Measurements from ENCODE around the gene PLEKHA3. TPM values are rescaled to one million over a fixed set of nuclear protein-coding genes. Genes with fewer than 3 reads are reported as not detected.

Gene PLEKHA3
- total and polyA plus RNA-seq, 12 donors = 2.5 to 53.2 (median 39.7) TPM

DNA sequence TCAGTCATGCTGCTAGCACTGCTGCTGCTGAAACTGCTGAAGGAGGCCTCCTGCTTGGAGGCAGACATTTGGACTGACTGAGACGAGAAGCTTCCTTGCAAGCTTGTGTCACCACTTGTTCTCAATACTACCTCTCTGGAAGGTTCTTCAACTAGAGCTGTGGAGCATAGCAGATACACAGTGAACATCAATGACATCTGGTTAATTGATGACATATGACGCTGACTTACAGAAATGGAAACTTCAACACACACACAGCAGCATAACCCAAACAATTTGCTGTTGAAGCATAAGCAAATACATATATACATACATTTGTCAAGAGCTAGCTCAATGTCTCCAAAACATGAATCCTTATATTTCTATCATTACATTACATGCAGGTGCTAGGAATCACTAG is 47.3 kb downstream of the PLEKHA3 start:
- no peaks in the 10 kb centered on the region for H3K27me3 ChIP-seq
- no peak overlapping the region for H3K4me3 ChIP-seq
- DNase-seq = no peak
- H3K4me1 ChIP-seq = peaks cover 0 to 39% (median 5%) of the 10 kb centered on the region in 9 donors
- TF ChIP-seq, protein P1, sequence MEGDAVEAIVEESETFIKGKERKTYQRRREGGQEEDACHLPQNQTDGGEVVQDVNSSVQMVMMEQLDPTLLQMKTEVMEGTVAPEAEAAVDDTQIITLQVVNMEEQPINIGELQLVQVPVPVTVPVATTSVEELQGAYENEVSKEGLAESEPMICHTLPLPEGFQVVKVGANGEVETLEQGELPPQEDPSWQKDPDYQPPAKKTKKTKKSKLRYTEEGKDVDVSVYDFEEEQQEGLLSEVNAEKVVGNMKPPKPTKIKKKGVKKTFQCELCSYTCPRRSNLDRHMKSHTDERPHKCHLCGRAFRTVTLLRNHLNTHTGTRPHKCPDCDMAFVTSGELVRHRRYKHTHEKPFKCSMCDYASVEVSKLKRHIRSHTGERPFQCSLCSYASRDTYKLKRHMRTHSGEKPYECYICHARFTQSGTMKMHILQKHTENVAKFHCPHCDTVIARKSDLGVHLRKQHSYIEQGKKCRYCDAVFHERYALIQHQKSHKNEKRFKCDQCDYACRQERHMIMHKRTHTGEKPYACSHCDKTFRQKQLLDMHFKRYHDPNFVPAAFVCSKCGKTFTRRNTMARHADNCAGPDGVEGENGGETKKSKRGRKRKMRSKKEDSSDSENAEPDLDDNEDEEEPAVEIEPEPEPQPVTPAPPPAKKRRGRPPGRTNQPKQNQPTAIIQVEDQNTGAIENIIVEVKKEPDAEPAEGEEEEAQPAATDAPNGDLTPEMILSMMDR (IDR thresholded peaks at IDR 0.05) = no peak
- intact Hi-C loops (cut with DNase I) = no loop called here
- peaks cover 0 to 71% (median 50%) of the 10 kb centered on the region in 9 donors for H3K36me3 ChIP-seq
- WGBS, 2 donors = 90 to 91% methylated on average over 2 of the region's 2 CpGs
- no peak overlapping the region for H3K27ac ChIP-seq
- no peak for ATAC-seq
- no peaks in the 10 kb centered on the region for H3K9me3 ChIP-seq

DNA sequence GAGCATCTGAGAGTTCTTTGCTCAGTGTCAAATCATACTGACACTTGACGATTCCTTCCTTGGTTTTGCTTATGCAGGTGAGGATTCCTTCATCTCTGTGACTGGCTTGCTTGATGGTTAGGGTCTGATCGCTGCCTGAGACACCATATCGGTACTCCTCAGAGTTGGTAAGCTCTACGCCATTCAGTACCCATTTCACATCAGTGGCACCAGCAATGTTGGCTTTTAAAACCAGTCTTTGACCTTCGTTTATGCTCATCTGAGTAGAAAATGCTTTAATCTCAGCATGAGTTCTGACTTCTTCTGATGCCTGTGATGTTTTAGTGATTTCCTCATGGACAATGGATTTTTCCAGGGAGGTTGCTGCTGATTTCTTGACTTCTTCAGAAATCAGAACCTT is 48.4 kb downstream of the PLEKHA3 start:
- Histone ChIP-seq H3K36me3 (peaks cover 0 to 82% (median 59%) of the 10 kb centered on the region in 9 donors), H3K4me3 (no peak overlapping the region), H3K9me3 (no peaks in the 10 kb centered on the region), H3K4me1 (peaks cover 0 to 39% (median 5%) of the 10 kb centered on the region in 9 donors), H3K27me3 (no peaks in the 10 kb centered on the region), H3K27ac (no peak overlapping the region)
- 90% methylated on average over 5 of the region's 5 CpGs for WGBS, 2 donors
- intact Hi-C loops (cut with DNase I) = no loop called here
- ATAC-seq (no peak), DNase-seq (no peak)
- TF ChIP-seq, protein P1 (IDR thresholded peaks at IDR 0.05) = no peak

DNA sequence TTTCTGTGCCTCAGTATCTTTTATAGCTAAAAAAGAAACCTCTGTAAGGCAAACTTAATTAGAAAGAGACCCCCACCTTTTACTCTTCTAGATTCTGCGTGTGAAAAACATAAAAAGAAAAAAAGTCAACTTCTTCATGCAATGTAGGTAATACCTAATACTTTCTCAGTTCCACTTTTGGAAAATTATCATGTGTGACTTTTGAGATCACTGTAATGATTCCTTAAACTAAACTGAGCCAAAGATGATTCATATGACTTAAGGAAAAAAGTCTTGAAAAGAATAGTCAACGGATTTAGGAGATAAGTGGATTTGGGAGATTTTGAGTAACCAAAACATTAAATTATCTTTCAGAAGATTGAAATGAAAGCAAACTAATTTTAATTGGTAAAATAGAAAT is 48.9 kb downstream of the PLEKHA3 start:
- Histone ChIP-seq H3K4me3 (no peak overlapping the region), H3K36me3 (peaks cover 0 to 87% (median 65%) of the 10 kb centered on the region in 9 donors), H3K9me3 (no peaks in the 10 kb centered on the region), H3K27ac (no peak overlapping the region), H3K4me1 (peaks cover 0 to 34% (median 3%) of the 10 kb centered on the region in 9 donors), H3K27me3 (no peaks in the 10 kb centered on the region)
- 69 to 76% methylated on average over 2 of the region's 2 CpGs for WGBS, 2 donors
- TF ChIP-seq, protein P1 (IDR thresholded peaks at IDR 0.05) = no peak
- DNase-seq (no peak), ATAC-seq (no peak)
- intact Hi-C loops (cut with DNase I) = no loop called here

DNA sequence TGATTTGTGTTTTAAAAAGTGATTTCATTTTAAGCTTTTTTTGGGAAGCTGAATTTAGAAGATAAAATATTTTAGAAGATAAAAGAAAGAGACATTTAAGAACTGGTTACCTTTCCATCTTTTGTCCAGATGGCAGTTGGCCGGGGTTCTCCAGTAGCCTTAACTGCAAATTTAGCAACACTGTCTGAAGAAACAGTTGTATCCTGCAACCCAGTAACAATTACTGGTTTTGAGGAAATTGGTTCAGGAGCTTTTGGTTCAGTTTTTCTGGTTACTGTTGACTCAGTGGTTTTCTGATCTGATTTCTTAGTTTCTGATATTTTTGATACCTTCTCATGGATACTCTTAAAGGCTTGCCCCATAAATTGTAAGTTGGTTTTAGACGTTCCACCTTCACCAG is 49.9 kb downstream of the PLEKHA3 start:
- Histone ChIP-seq H3K4me3 (no peak overlapping the region), H3K27ac (peak overlapping the region in 3 of 10 donors; percentile 15 to 79 (median 52)), H3K27me3 (no peaks in the 10 kb centered on the region), H3K4me1 (peaks cover 0 to 30% (median 0%) of the 10 kb centered on the region in 9 donors), H3K36me3 (peaks cover 0 to 97% (median 71%) of the 10 kb centered on the region in 9 donors), H3K9me3 (no peaks in the 10 kb centered on the region)
- TF ChIP-seq, protein P1 (IDR thresholded peaks at IDR 0.05) = no peak
- 77 to 80% methylated on average over 2 of the region's 2 CpGs for WGBS, 2 donors
- DNase-seq (no peak), ATAC-seq (no peak)
- intact Hi-C loops (cut with DNase I) = no loop called here
